ACC112 (cell line): ENCODE data around the gene LSAMP.

Experiments used
- H2AFZ ChIP-seq: fragments of 200-600 bp; sonication (generic); one replicate; pipeline ENCODE4 v1.6.0; 2017; ENCODE audit warnings: antibody characterized with exemption, low read length; ENCODE audit not compliant: unreplicated experiment
- H3K27ac ChIP-seq: fragments of 200-600 bp; sonication (generic); 2 replicates; pipeline ENCODE4 v1.5.1; 2014; ENCODE audit warnings: low read depth, mild to moderate bottlenecking, antibody characterized with exemption, low read length, moderate library complexity
- H3K27me3 ChIP-seq: fragments of 200-600 bp; sonication (generic); 2 replicates; pipeline ENCODE4 v1.6.1; 2014; ENCODE audit warnings: mild to moderate bottlenecking, antibody characterized with exemption, low read length, moderate library complexity, mixed read lengths; ENCODE audit not compliant: insufficient read depth
- H3K36me3 ChIP-seq: fragments of 200-600 bp; sonication (generic); 2 replicates; pipeline ENCODE4 v1.6.1; 2016; ENCODE audit warnings: mild to moderate bottlenecking, antibody characterized with exemption, low read length, moderate library complexity, mixed read lengths; ENCODE audit not compliant: insufficient read depth
- H3K4me1 ChIP-seq: fragments of 200-600 bp; sonication (generic); one replicate; pipeline ENCODE4 v1.6.1; 2016; ENCODE audit warnings: low read length, mixed read lengths; ENCODE audit not compliant: insufficient read depth, unreplicated experiment, control insufficient read depth
- H3K4me3 ChIP-seq: fragments of 200-600 bp; sonication (generic); 2 replicates; pipeline ENCODE4 v1.5.1; 2014; ENCODE audit warnings: mild to moderate bottlenecking, low read depth, low read length
- H3K79me2 ChIP-seq: fragments of 200-600 bp; sonication (generic); one replicate; pipeline ENCODE4 v1.6.0; 2016; ENCODE audit warnings: low read length; ENCODE audit not compliant: control insufficient read depth, unreplicated experiment, insufficient read depth

The LSAMP gene

DNA sequence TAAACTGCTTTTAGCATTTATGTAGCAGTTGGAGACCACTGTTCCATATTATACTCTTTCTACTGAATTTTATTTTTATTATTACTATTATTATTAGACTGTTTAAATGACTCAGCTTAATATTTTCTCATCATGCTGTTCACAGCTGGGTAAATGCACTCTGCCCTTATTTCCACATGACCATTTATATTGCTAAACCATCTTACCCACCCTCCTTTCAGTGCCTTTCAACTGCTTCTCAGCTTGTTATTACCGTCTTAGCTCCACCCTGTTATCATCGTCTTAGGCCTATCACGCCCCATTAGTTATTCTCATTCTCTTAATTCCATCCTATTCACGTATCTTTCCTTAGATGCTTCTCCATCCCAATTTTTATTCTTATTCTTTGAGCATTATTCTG is 609.3 kb downstream of the LSAMP start:
- no peaks in the 10 kb centered on the region for H3K27me3 ChIP-seq
- H3K4me3 ChIP-seq, result no peak overlapping the region
- H3K4me1 ChIP-seq, result peaks cover 17% of the 10 kb centered on the region
- H2AFZ ChIP-seq, result no peak overlapping the region
- no peaks in the 10 kb centered on the region for H3K36me3 ChIP-seq
- no peak overlapping the region for H3K27ac ChIP-seq
- no peaks in the 10 kb centered on the region for H3K79me2 ChIP-seq

- Histone ChIP-seq H3K27ac (no peak overlapping the region), H3K4me3 (no peak overlapping the region), H2AFZ (no peak overlapping the region)
Observed at GRCh38 chr3:115834068-115834467, 611.2 kb downstream of the LSAMP start.

GRCh38 chr3:115833074-115833473 is 612.2 kb downstream of the LSAMP start:
- H3K4me1 ChIP-seq, result peaks cover 17% of the 10 kb centered on the region
- no peaks in the 10 kb centered on the region for H3K36me3 ChIP-seq
- no peaks in the 10 kb centered on the region for H3K79me2 ChIP-seq
- no peak overlapping the region for H3K27ac ChIP-seq
- H3K27me3 ChIP-seq, result no peaks in the 10 kb centered on the region
- H3K4me3 ChIP-seq, result no peak overlapping the region
- H2AFZ ChIP-seq, result no peak overlapping the region

More at GRCh38 chr3:115834068-115834467, 611.2 kb downstream of the LSAMP start:
- Histone ChIP-seq H3K4me1 (peaks cover 17% of the 10 kb centered on the region), H3K27me3 (no peaks in the 10 kb centered on the region), H3K79me2 (no peaks in the 10 kb centered on the region), H3K36me3 (no peaks in the 10 kb centered on the region)

GRCh38 chr3:115832265-115832664 is 613.0 kb downstream of the LSAMP start:
- H3K27me3 ChIP-seq, result no peaks in the 10 kb centered on the region
- peaks cover 17% of the 10 kb centered on the region for H3K4me1 ChIP-seq
- H2AFZ ChIP-seq, result no peak overlapping the region
- H3K27ac ChIP-seq, result no peak overlapping the region
- no peak overlapping the region for H3K4me3 ChIP-seq
- no peaks in the 10 kb centered on the region for H3K36me3 ChIP-seq
- H3K79me2 ChIP-seq, result no peaks in the 10 kb centered on the region

DNA sequence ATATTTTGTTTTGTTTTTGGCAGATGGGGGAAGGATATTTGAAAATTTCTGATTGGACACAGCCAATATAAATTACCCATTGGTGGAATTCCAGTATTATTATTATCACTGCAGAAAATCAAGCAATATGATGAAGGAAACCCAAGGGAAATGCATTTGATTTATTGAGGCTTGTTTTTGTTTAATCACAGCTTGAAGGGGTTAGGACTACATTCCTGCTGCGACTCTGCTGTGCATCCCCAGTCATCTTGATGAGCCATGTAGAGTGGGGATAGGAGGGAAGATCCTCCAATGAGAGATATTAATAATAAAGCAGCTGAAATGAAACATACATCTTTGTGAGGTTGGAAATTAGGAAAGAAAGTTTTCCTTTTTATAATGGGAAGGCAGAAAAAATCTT is 613.4 kb downstream of the LSAMP start:
- no peak overlapping the region for H3K4me3 ChIP-seq
- H3K27ac ChIP-seq, result no peak overlapping the region
- no peaks in the 10 kb centered on the region for H3K27me3 ChIP-seq
- no peaks in the 10 kb centered on the region for H3K36me3 ChIP-seq
- H2AFZ ChIP-seq, result no peak overlapping the region
- peaks cover 17% of the 10 kb centered on the region for H3K4me1 ChIP-seq
- no peaks in the 10 kb centered on the region for H3K79me2 ChIP-seq

DNA sequence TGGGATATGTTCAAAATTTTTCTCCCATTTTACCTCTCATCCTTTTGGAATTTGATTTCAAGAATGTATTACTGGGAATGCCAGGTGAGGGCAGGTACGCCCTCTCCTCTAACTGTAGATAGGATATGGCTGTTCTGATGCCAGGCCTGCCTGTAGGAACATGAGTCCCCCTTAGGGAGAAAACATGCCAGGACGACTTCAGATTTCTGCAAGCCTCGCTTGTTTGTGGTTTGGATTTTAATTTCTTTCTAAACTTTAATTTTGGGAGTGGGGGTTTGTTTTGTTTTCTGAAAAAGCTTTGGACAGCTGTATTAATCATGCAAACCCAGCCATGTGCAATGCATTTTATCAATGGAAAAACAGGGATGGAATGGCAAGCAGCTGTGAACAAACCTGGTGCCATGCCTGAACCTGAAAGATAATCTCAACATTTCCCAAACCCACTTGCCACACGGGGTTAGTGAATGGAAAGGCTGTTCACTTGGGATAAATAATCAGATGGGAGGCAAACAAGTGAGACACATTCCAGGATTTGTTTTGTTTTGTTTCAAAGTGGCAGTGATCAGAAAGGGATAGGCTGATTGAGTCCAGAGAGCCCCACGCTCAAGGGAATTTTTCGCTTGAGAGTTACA is 614.4 kb downstream of the LSAMP start:
- Histone ChIP-seq H3K36me3 (no peaks in the 10 kb centered on the region), H3K27ac (no peak overlapping the region), H3K4me3 (no peak overlapping the region), H3K79me2 (no peaks in the 10 kb centered on the region), H3K27me3 (no peaks in the 10 kb centered on the region), H3K4me1 (peaks cover 17% of the 10 kb centered on the region), H2AFZ (no peak overlapping the region)

- Histone ChIP-seq H3K27ac (no peak overlapping the region), H3K36me3 (no peaks in the 10 kb centered on the region), H3K27me3 (no peaks in the 10 kb centered on the region), H2AFZ (no peak overlapping the region), H3K4me1 (peaks cover 7% of the 10 kb centered on the region), H3K79me2 (no peaks in the 10 kb centered on the region), H3K4me3 (no peak overlapping the region)
Observed at GRCh38 chr3:115828401-115828800, 616.9 kb downstream of the LSAMP start.

DNA sequence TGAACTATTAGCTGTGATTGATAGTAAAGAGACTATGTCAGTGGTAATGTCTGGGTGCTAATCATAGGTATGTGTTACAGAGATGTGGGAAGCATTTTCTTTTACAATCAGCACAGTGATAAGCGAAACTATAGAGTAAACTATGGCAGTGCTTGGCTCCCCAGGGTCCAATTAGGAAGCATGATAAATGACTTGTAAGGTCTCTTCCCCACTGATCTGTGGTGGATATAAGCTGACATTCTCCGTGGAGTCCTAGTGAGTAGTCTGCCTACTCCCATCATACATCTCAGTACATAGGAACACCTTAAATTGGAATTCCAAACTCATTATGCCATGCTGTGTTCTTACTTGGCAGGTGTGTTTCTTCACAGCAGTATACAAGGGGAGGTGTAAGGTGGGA is 617.8 kb downstream of the LSAMP start:
- Histone ChIP-seq H3K27ac (no peak overlapping the region), H3K4me1 (no peaks in the 10 kb centered on the region), H3K27me3 (no peaks in the 10 kb centered on the region), H3K79me2 (no peaks in the 10 kb centered on the region), H2AFZ (no peak overlapping the region), H3K4me3 (no peak overlapping the region), H3K36me3 (no peaks in the 10 kb centered on the region)

GRCh38 chr3:115825046-115825445 is 620.2 kb downstream of the LSAMP start:
- Histone ChIP-seq H3K79me2 (no peaks in the 10 kb centered on the region), H3K27ac (no peak overlapping the region), H2AFZ (no peak overlapping the region), H3K36me3 (no peaks in the 10 kb centered on the region), H3K4me1 (no peaks in the 10 kb centered on the region), H3K4me3 (no peak overlapping the region), H3K27me3 (no peaks in the 10 kb centered on the region)

DNA sequence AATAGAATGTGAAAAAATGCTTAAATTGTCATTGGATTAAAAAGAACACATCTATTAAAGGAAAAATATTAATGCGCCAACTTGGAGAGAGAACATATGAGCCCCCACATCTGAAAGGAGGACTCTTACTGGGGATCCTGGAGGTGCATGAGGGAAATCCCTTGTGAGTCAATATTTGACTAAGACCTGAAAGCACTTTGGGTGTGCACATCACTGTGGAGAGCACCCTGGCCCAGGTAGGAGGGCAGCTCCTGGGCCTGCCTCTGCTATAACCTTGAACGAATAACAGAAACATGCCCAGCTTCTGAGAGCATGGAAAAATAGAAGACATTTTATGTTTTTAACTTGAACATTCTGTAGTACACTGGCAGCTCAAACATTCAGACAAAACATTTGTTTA is 622.2 kb downstream of the LSAMP start:
- Histone ChIP-seq H3K27ac (no peak overlapping the region), H3K4me1 (no peaks in the 10 kb centered on the region), H3K79me2 (no peaks in the 10 kb centered on the region), H3K36me3 (no peaks in the 10 kb centered on the region), H2AFZ (no peak overlapping the region), H3K27me3 (no peaks in the 10 kb centered on the region), H3K4me3 (no peak overlapping the region)

- Histone ChIP-seq H3K27ac (no peak overlapping the region), H3K27me3 (no peaks in the 10 kb centered on the region), H3K4me3 (no peak overlapping the region), H3K79me2 (no peaks in the 10 kb centered on the region), H2AFZ (no peak overlapping the region), H3K4me1 (no peaks in the 10 kb centered on the region), H3K36me3 (no peaks in the 10 kb centered on the region)
Observed at GRCh38 chr3:115822579-115822978, 622.7 kb downstream of the LSAMP start.
